NCI-H510A (cell line): ENCODE measurements around the gene SPOCK1.
"Not testable (repeated sequence)": the region's sequence is repeated elsewhere in the genome, so short reads cannot be mapped to it uniquely, and the experiment has no call there.

Experiments
- DNase-seq: peaks from one replicate; lab custom pipeline; 2025; lab: John Stamatoyannopoulos, UW

The SPOCK1 gene

GRCh38 chr5:137498736-137499505 is at the start of gene SPOCK1:
Gene SPOCK1 (minus strand): TSS chr5:137499326.
- DNase-seq, result peak; percentile 35

- no peak for DNase-seq
These were observed 46.8 kb upstream of the SPOCK1 start for GRCh38 chr5:137545956-137546355.

DNA sequence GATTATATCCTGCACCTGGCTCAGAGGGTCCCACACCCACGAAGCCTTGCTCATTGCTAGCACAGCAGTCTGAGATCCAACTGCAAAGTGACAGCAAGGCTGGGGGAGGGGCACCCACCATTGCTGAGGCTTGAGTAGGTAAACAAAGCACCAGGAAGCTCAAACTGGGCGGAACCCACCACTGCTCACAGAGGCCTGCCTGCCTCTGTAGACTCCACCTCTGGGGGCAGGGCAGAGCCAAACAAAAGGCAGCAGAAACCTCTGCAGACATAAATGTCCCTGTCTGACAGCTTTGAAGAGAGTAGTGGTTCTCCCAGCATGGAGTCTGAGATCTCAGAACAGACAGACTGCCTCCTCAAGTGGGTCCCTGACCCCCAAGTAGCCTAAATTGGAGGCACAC is 36.3 kb upstream of the SPOCK1 start:
- DNase-seq, result not testable (repeated sequence)

DNA sequence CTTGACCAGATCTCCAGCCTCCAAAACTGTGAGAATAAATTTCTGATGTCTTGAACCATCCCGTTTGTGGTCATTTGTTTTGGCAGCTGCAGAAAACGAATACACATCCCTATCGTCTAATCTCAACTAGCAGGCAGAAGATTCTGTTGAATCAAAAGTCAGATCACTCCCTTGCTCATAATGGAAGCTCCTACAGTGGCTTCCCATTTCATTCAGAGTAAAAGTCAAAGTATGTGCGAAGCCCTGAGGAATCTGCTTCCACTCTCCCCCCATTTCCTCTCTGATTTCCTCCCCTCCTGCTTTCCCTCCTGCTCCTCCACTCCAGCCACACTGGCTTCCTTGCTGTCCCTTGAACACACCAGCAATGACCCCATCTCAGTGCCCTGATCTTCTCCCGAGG is 34.8 kb upstream of the SPOCK1 start:
- DNase-seq, result no peak

GRCh38 chr5:137531266-137531665 is 32.1 kb upstream of the SPOCK1 start:
- DNase-seq, result no peak

GRCh38 chr5:137521246-137521645 is 22.1 kb upstream of the SPOCK1 start:
- DNase-seq, result no peak

DNA sequence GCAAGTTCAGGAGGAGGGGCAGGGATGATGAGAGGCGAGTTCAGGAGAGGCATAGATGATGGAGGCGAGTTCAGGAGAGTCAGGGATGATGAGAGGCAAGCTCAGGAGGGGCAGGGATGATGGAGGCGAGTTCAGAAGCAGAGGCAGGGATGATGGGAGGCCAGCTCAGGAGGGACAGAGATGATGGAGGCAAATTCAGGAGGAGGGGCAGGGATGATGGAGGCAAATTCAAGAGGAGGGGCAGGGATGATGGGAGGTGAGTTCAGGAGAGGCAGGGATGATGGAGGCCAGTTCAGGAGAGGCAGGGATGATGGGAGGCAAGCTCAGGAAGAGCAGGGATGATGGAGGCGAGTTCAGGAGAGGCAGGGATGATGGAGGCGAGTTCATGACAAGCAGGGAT is 17.8 kb upstream of the SPOCK1 start:
- no peak for DNase-seq

DNA sequence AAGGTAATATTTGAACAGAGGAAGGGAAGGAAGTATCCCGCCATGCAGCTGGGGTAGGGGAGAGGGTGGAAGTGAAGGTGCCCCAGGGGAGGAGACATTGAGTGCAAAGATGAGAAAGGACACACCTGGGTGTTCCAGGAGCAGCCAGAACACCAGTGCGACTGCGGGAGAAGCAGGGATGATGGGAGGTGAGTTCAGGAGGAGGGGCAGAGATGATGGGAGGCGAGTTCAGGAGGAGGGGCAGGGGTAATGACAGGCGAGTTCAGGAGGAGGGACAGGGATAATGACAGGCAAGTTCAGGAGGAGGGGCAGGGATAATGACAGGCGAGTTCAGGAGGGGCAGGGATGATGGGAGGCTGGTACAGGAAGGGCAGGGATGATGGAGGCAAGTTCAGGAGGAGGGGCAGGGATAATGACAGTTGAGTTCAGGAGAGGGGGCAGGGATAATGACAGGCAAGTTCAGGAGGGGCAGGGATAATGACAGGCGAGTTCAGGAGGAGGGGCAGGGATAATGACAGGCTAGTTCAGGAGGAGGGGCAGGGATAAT is 17.2 kb upstream of the SPOCK1 start:
- DNase-seq, result no peak

- no peak for DNase-seq
These were observed 16.1 kb upstream of the SPOCK1 start for GRCh38 chr5:137515238-137515637.

GRCh38 chr5:137510671-137511070 is 11.5 kb upstream of the SPOCK1 start:
- no peak for DNase-seq

DNA sequence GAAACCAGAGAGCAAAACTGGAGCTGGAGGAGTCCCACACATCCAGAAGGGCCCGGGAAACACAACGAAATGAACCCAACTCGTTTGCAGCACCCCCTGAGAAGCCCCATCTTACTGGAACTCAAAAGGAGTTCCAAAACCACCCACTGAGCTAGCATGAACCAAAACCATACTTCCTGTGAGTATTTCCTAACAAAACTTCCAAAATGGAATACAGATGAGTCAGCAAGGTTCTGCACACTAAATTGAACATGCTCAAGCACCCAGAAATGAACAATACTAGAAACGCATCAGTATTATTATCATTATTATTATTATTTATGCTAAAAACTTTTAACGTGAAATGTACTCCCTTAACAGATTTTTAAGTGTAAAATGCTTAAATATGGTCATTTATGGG is 8.0 kb upstream of the SPOCK1 start:
- no peak for DNase-seq

GRCh38 chr5:137506296-137506695 is 7.2 kb upstream of the SPOCK1 start:
- no peak for DNase-seq

DNA sequence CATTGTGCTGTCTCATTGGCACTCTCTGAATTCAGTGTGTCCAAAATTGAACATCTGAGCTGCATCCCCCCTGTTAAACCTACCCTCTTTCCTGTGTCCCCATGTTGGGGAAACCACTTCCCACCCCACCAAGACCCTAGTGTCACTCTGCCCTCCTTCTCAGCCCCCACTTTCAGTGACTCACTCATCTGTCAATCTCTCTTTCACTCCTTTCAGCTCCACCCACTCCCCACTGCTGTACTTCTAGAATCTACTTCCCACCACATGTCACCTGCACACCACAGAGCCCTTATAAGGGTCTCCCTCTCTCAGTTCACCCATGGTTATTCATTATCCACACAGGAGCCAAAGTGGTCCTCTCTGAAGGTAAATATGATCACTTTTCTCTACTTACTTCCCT is 5.8 kb upstream of the SPOCK1 start:
- no peak for DNase-seq

- no peak for DNase-seq
These were observed 4.3 kb upstream of the SPOCK1 start for GRCh38 chr5:137503456-137503855.

- no peak for DNase-seq
These were observed 3.5 kb upstream of the SPOCK1 start for GRCh38 chr5:137502632-137503031.

DNA sequence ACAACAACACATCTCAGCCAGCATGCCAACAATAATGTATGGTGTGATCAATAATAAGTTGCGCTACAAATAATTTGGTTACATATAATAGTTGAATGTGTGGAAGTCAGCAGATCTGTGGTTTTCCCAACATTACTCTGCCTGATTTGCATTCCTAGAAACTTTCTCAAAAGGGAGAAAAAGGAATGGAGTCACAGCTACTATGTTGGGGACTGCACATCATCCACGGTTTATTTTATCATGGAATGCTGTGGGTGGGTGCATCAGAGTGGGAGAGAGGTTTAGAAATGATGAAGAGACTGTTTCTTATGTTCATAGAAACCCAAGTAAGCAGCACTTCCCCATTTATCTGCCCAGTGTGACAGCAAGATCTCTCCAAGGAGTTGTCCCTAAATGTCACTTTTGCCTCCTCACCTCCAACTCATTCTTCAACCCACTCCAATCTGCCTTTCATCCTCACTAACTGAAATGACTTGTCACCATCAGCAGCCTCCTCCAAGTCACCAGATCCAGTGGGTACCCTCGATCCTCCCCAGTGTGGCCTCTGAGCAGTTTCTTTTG is 2.8 kb upstream of the SPOCK1 start:
- no peak for DNase-seq

- DNase-seq, result no peak
These were observed 2.1 kb upstream of the SPOCK1 start for GRCh38 chr5:137501226-137501625.

DNA sequence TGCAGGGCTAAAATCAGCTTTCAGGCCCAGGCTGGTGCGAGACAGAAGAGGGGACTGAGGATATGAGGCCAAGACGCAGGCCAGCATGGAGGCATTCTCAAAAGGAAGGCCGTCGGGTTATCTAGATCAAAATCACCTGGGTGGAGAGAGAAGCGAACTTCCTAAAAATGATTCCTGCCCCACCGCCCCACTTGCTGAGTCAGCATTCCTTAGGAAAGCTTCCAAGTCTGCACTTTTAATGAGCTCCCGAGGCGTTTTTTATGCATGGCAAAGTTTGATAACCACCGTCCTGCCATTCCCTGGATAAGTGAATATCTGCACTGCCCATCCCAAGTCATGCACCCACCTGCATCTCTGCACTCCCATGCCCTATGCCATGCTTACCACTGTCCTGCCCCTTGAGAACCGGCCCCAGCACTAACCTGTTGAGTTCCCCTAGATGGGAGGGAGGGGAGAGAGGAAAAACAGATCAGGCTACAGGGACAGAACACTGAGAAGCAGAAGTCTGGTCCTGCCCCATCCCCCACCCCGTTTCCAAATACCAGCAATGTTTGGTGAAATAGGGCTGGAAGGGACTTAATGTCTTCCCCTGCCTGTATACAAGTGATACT is 1.6 kb upstream of the SPOCK1 start:
- DNase-seq, result no peak

DNA sequence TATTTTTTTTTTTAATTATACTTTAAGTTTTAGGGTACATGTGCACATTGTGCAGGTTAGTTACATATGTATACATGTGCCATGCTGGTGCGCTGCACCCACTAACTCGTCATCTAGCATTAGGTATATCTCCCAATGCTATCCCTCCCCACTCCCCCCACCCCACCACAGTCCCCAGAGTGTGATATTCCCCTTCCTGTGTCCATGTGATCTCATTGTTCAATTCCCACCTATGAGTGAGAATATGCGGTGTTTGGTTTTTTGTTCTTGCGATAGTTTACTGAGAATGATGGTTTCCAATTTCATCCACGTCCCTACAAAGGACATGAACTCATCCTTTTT is 351 bp upstream of the SPOCK1 start:
- not testable (repeated sequence) for DNase-seq

DNA sequence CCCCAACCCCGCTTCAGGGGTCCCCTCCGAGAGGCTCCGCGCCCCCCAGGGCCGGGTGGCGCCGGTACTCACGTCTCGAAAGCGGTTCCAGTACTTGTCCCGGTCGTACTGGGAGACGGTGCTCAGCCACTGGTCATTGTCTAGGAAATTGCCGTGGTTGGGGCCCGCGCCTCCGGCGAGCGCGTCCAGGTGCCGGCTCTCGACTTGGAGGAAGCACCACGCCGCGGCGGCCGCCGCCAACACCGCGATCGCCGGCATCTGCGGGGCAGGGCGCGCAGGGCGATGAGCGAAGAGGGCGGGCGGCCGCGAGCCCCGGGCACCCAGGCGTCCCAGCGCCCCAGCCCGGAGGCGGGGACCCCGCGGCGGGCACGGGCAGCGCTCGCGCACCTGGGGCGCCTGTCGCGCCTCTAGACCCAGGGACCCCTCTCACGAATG is 808 bp downstream of the SPOCK1 start:
- DNase-seq, result no peak

- DNase-seq, result no peak
These were observed 1.5 kb downstream of the SPOCK1 start for GRCh38 chr5:137497396-137498290.

GRCh38 chr5:137496919-137497318 is 2.2 kb downstream of the SPOCK1 start:
- DNase-seq, result no peak
